OCI-M2 (cell line): ENCODE measurements around the gene ADAMTSL2.

Experiments used
- DNase-seq: peaks from one replicate; lab custom pipeline; 2025; ENCODE audit not compliant: unreplicated experiment; lab: John Stamatoyannopoulos, UW

ADAMTSL2 gene

GRCh38 chr9:133517711-133518110 lies 16.8 kb upstream of the ADAMTSL2 start:
- no peak for DNase-seq

GRCh38 chr9:133518200-133518599 lies 16.3 kb upstream of the ADAMTSL2 start:
- DNase-seq = no peak

- DNase-seq = no peak
Observed at GRCh38 chr9:133518706-133519449, 15.6 kb upstream of the ADAMTSL2 start.

GRCh38 chr9:133519693-133520092 lies 14.8 kb upstream of the ADAMTSL2 start:
- no peak for DNase-seq

DNA sequence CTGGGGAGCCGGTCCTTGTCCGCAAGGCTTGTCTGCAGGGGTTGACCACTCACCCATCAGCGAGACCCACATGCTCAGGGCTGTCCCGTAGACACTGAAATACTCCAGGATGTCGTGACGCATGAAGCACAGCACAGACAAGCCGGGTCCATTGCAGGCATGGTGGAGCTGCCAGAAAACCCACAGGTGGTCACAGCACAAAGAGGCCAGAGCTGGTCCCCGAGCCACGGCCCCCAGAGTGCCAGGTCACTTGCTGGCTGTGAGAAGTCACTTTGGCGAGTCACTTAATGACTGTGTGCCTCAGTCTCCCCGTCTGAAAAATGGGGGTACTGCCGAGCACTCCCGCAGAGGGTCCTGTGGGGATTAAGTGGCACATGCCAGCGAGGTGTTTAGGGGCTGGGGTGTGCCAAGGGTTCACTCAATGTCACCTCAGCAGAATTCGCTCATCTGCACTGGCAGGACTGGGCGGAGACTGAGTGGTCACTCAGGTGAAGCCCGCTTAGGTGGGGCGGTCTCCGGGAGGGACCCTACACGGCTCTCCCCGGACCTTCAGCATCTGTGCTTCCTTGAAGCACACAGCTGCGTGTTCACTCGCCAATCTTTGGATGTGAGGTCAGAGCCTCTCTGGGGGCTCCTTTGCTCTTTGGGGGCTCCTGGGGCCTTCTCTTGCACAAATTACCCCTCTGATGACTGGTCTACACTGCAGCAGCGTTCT lies 14.2 kb upstream of the ADAMTSL2 start:
- DNase-seq = no peak

DNA sequence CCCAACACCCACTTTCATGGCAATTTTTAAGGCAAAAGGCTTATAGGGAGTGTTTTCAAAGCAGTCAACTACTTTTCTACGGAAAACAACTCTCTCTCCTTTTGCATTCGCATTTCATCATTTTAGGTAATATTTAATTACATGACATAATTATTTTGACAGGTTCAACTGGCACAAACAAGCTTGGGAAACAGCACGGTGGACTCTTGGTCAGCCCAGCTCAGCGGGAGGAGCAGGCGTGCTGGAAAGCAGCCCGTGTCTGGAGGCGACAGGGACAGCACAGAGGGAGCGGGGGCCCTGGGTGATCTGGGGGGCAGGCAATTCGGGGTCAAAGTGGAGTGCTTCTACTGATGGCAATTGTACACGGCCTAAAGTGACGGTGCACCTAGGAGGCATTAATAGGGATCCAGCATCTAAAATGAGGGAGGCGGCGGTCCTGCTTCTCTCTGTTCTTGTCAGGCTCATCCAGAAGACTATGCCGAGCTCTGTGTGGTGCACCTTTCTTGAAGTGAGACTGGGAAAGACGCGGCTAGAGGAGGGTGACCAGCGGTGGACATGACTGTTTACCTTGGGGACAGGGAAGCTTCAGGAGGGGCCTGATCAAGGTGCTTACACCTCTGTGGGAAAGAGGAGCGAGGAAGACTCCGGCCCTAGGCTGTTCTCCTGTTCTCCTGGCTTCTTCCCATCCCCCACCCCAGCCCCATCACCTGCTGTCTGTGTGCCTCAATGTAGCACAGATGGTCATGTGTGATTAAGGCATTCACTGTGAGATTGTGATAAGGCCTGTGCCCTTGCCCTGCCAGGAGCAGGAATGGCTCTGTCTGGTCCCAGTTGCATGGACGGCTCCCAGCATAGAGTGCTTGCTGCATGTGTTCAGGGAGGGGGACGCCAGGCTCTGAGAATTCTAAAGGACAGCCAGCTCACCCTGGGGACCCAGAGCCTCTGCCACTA lies 13.1 kb upstream of the ADAMTSL2 start:
- DNase-seq = no peak

GRCh38 chr9:133522073-133522910 lies 12.2 kb upstream of the ADAMTSL2 start:
- DNase-seq = no peak

GRCh38 chr9:133523106-133523505 lies 11.4 kb upstream of the ADAMTSL2 start:
- no peak for DNase-seq

DNA sequence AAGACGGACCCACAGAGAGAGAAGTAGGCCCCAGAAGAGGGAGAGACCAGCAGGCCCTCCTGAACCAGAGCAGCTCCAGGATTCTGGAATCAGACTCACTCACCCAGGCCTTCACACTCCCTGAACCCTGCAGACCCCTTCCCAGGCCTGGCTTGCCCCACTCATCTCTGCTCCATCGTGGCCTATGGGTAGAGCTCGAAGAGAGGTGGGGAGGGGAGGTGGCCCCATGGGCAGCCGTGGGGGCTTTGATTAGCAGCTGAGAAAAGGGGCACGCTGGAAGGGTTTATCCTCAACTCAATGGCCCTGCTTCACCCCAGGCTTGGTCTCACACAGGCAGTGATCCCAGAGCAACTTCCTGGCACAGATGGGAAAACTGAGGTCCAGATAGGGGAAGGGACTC lies 10.4 kb upstream of the ADAMTSL2 start:
- DNase-seq = no peak

DNA sequence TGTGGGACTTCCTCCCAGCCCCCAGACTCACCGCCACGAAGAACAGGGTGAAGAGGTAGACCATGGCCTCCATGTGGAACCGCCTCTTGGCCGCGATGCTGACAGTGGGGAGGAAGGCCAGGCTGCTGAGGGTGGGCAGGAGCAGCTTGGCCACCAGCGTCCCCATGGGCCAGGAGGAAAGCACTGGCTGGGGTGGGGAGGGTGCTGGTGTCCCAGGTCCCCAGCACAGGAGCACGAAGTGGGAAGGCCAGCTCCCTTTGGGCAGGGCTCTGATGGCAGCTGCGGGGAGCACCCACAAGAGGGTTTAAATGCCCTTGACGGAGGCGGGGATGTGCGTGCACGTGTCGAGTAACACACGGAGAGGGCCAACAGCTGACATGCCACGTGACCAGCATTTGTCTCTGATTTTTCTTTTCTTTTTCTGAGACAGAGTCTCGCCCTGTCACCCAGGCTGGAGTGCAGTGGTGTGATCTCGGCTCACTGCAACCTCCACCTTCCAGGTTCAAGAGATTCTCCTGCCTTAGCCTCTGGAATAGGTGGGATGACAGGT lies 9.8 kb upstream of the ADAMTSL2 start, which contains the start of gene MYMK:
Gene MYMK (minus strand): TSS at position 281 of the 550 bp plus-strand sequence. CDS start 115 bp downstream, at position 166.
- DNase-seq = no peak

GRCh38 chr9:133525677-133526076 lies 8.8 kb upstream of the ADAMTSL2 start:
- DNase-seq = no peak

DNA sequence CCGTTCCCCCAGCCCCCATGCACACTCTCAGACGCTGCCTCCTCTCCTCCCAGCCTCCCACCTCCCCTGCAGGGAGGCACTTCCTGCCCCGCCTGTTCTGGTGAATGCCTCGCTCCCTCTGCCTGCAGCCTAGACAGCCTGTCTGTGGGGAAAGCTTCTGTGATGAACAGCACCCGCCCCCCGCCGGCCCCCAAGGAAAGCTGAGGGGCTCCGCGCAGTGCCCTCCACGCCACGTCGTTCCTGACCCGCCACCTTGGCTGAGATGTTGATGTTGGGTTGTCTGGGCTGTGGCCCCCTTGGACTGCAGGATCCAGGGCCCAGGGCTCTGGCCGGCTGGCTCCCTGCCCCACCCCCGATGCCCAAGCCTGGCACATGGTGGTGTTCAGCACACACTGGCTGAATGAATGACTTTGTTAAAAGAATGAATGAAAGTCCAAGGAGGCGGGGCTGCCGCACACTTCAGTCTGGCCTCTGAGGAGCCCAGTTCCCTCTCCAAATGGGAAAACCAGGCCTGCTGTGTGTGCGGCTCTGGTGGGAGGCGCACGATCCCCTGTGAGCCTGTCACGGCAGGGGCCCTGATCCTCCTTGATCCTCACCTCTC lies 7.7 kb upstream of the ADAMTSL2 start:
- DNase-seq = no peak

- no peak for DNase-seq
Observed at GRCh38 chr9:133527444-133527920, 7.0 kb upstream of the ADAMTSL2 start.

DNA sequence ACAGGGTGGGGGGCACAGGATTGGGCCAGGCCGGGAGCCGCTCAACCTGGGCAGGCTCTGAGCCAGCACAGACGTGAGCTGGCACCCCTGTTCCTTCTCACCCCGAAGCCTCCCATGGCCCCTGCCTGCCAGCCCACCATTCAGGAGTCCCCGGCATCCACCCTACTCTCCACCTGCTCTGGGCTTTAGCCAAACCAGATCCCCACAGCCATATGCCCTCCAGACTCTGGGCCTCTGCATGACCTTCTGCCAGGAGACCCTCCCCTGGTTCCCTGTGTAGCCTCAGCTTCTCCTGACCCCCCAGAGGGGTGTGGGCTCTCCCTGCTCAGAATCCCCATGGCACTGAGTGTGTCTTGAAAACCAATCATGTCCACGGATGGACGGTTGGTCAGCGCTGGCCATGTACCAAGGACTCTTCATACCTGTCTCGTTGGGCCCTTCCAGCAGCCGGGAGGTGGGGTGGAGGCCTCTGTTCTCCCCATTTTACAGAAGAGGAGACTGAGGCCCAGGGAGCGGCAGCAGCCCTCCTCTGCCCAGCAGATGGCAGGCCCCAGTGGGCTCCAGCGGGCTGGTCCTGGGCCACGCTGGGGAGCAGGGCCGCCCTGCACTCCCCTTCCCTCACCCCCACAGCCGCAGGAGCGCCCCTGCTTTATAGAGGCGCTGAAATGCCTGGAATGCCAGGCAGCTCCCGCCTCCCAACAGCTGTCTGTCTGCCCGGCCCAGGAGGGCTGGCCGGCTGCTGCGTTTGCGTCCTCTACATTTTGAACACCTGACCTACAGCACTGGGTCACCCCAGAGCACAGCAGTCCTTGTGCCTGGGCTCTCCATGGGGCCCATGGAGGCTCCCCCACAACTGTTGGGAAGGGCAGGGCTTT lies 6.3 kb upstream of the ADAMTSL2 start:
- DNase-seq = no peak

DNA sequence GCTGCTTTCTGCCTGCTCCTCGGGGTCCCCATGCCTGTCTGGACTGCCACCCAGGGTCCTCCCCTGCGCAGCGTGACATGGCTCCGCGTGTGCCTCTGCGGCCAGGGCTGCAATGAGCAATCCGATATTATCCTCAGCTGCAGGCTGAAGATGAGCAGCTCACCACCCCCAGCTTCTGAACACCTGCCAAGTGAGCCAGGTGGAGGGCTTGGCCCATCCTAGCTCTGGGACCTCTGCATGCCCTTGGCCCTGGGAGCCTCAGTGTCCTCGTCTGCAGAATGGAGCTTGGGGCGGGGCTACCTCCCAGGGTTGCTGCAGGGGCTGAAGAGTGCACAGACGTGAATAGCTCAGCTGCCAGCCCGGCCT lies 5.6 kb upstream of the ADAMTSL2 start:
- DNase-seq = no peak

GRCh38 chr9:133529457-133529856 lies 5.0 kb upstream of the ADAMTSL2 start:
- no peak for DNase-seq

GRCh38 chr9:133529874-133530273 lies 4.6 kb upstream of the ADAMTSL2 start:
- no peak for DNase-seq

- DNase-seq = no peak
Observed at GRCh38 chr9:133531293-133531692, 3.2 kb upstream of the ADAMTSL2 start.
